K562 (cell line): Measurements from ENCODE around the gene CDC20. TPM values are rescaled to one million over a fixed set of nuclear protein-coding genes. Genes with fewer than 3 reads are reported as not detected.

ENCODE experiments used
- ATAC-seq: fragments of 200-7000 bp; cut with Tn5 transposase; 3 replicates; pipeline ENCODE4 v1.9.1; 2020; ENCODE audit warnings: moderate library complexity
- BruUV-seq: library from RNA; stranded (reverse); fragments of 400-500 nt; replicated peaks from 2 replicates; lab custom pipeline; 2021; lab: Mats Ljungman, UMichigan
- CTCF ChIA-PET: fragments of 300-600 bp; formaldehyde crosslinking; extraction: SDS; loops from one replicate; lab custom pipeline; 2021; ENCODE audit warnings: low intra/inter-chr PET ratio; lab: Yijun Ruan, JAX
- POLR2A ChIA-PET: fragments of 300-600, 350-650 bp; sonication (Branson Sonifier 250); formaldehyde crosslinking; extraction: SDS; loops from one replicate; lab custom pipeline; 2021; ENCODE audit warnings: antibody characterized with exemption, inconsistent platforms; lab: Yijun Ruan, JAX
- DNase-seq, 4 experiments: peaks; one replicate each; pipeline versions ENCODE4 v3.0.0 to v3.0.0-alpha.2; 2011 to 2018; ENCODE audit warnings: low spot score in 3 of 4, mixed read lengths in 3 of 4; ENCODE audit errors: extremely low read depth in 1 of 4
- FAIRE-seq: peaks from 2 replicates; lab custom pipeline; 2011; peaks lifted over from hg19 to GRCh38; lab: Jason Lieb, UNC
- H2AFZ ChIP-seq: 2 replicates; pipeline ENCODE4 v1.6.0; 2011; ENCODE audit warnings: low read depth, low read length, control low read depth, inconsistent platforms
- H3K27ac ChIP-seq: fragments of 200-600 bp; 3 replicates; pipeline ENCODE4 v1.8.0; 2011; ENCODE audit warnings: low read depth, mild to moderate bottlenecking, control low read depth, inconsistent platforms, low read length, moderate library complexity, mixed read lengths; ENCODE audit errors: extremely low read depth
- H3K27me3 ChIP-seq, 2 experiments: fragments of 300-600 bp in 1 of 2; 2 replicates in 1 of 2; 3 replicates in 1 of 2; pipeline versions ENCODE4 v1.6.0 to v1.8.0; 2011; ENCODE audit warnings: inconsistent platforms in 2 of 2, low read length in 2 of 2, mild to moderate bottlenecking in 1 of 2, mixed read lengths in 1 of 2, moderate library complexity in 1 of 2; ENCODE audit not compliant: control insufficient read depth in 2 of 2, insufficient read depth in 2 of 2
- H3K36me3 ChIP-seq: fragments of 300-600 bp; 3 replicates; pipeline ENCODE4 v1.8.0; 2011; ENCODE audit warnings: mild to moderate bottlenecking, low read length, inconsistent platforms; ENCODE audit not compliant: control insufficient read depth, insufficient read depth
- H3K4me1 ChIP-seq, 2 experiments: fragments of 200-600 bp in 1 of 2; replicated peaks in 1 of 2; 2 replicates in 1 of 2; 3 replicates in 1 of 2; pipeline versions ENCODE4 v1.5.1 to v1.8.0; 2011; ENCODE audit warnings: inconsistent platforms in 2 of 2, low read length in 2 of 2, mild to moderate bottlenecking in 1 of 2, mixed read lengths in 1 of 2, moderate library complexity in 1 of 2; ENCODE audit not compliant: control insufficient read depth in 2 of 2, insufficient read depth in 2 of 2
- H3K4me2 ChIP-seq: 2 replicates; pipeline ENCODE4 v1.6.1; 2011; ENCODE audit warnings: low read length, control low read depth, inconsistent platforms, mixed read lengths; ENCODE audit not compliant: insufficient read depth
- H3K4me3 ChIP-seq: fragments of 200-600 bp; sonication (generic), shearing (Covaris generic); 2 replicates; pipeline ENCODE4 v1.5.1; 2016; ENCODE audit warnings: control low read depth, inconsistent platforms
- H3K79me2 ChIP-seq: fragments of 200-600 bp; 3 replicates; pipeline ENCODE4 v1.8.0; 2011; ENCODE audit warnings: low read length, inconsistent platforms; ENCODE audit not compliant: control insufficient read depth, insufficient read depth
- H3K9ac ChIP-seq, 2 experiments: 2 replicates each; pipeline versions ENCODE4 v1.6.0 to v1.6.1; 2011; ENCODE audit warnings: low read depth in 2 of 2, low read length in 2 of 2, control low read depth in 1 of 2, inconsistent platforms in 1 of 2, mild to moderate bottlenecking in 1 of 2, mixed read lengths in 1 of 2; ENCODE audit not compliant: insufficient read depth in 1 of 2
- H3K9me1 ChIP-seq: one replicate; pipeline ENCODE4 v1.6.0; 2011; ENCODE audit warnings: inconsistent platforms, mild to moderate bottlenecking, low read length, moderate library complexity; ENCODE audit not compliant: control insufficient read depth, insufficient read depth
- H3K9me3 ChIP-seq: replicated peaks from 2 replicates; pipeline ENCODE4 v1.5.1; 2011; ENCODE audit warnings: low read depth, low read length, inconsistent platforms; ENCODE audit not compliant: control insufficient read depth, insufficient read depth
- H4K20me1 ChIP-seq: replicated peaks from 2 replicates; pipeline ENCODE4 v1.6.1; 2011; ENCODE audit warnings: low read length, inconsistent platforms, mixed read lengths; ENCODE audit not compliant: control insufficient read depth, insufficient read depth
- CEBPB ChIP-seq: fragments of 450-650 bp; IDR thresholded peaks from 2 replicates; pipeline ENCODE4 v1.6.1; 2016; ENCODE audit warnings: missing genetic modification characterization, missing compliant biosample characterization
- PHF21A ChIP-seq: fragments of 450-650 bp; IDR thresholded peaks from 2 replicates; pipeline ENCODE4 v1.6.1; 2017; ENCODE audit warnings: low read depth, borderline replicate concordance
- ZKSCAN1 ChIP-seq: fragments of 150-350 bp; IDR thresholded peaks from 2 replicates; pipeline ENCODE4 v1.6.1; 2016; ENCODE audit warnings: low read depth, low read length
- ZNF217 ChIP-seq: sonication (generic); formaldehyde crosslinking; IDR thresholded peaks from 2 replicates; pipeline ENCODE4 v1.8.0; 2022; ENCODE audit warnings: mild to moderate bottlenecking, missing genetic modification reagents
- ZNF23 ChIP-seq: fragments of 250-450 bp; sonication (Bioruptor Pico); IDR thresholded peaks from 2 replicates; pipeline ENCODE4 v1.4.0; 2020; ENCODE audit warnings: mild to moderate bottlenecking
- WGBS: fragments of 100-300 bp; shearing (Covaris generic); methylation state at CpG from one replicate; pipeline ENCODE4 v1.1.6; 2016; ENCODE audit warnings: low coverage, mixed read lengths; ENCODE audit not compliant: insufficient coverage; ENCODE audit errors: missing lambda C conversion rate; 5-methylcytosine and 5-hydroxymethylcytosine counted together
- in situ Hi-C: fragments of 300-500 bp; cut with MboI; formaldehyde crosslinking; loops from 4 replicates; pipeline ENCODE4 v1.15.0; 2018; ENCODE audit warnings: inconsistent platforms, mixed read lengths
- intact Hi-C: fragments of 100-400 bp; cut with micrococcal nuclease; formaldehyde crosslinking; loops from 2 replicates; pipeline ENCODE4 v1.14.2; 2022
- polyA plus RNA-seq, 8 experiments: library from polyadenylated mRNA; depleted of rRNA in 4 of 8; stranded (reverse) in 5 of 8; unstranded in 3 of 8; fragments of >200 nt; fragmentation: Nextera tagmentation in 2 of 8; fragmentation: Illumina TruSeq in 1 of 8; extraction: Ambion mirVana in 2 of 8; extraction: Trizol in 1 of 8; gene quantifications; 2 replicates each; pipeline versions ENCODE4 v1.2.1 to v1.2.3, GENCODE V29; 2011 to 2014; ENCODE audit warnings: inconsistent platforms in 1 of 8, missing spikeins in 1 of 8
- total RNA-seq, 7 experiments: library from RNA; depleted of rRNA in 6 of 7; stranded (reverse); fragments of >200 nt in 6 of 7; fragmentation: Illumina TruSeq in 2 of 7; extraction: Trizol in 2 of 7; gene quantifications; 2 replicates each; pipeline versions ENCODE4 v1.2.1 to v1.2.3, GENCODE V29; 2011 to 2021; ENCODE audit warnings: low replicate concordance in 1 of 7
- TF ChIP-seq, protein P1 (sequence below): fragments of 450-650 bp; IDR thresholded peaks from 2 replicates; pipeline ENCODE4 v1.6.1; 2017; ENCODE audit warnings: mild to moderate bottlenecking, moderate library complexity
- TF ChIP-seq, protein P2 (sequence below), 2 experiments: fragments of 450-650 bp in 1 of 2; sonication (generic) in 1 of 2; formaldehyde crosslinking in 1 of 2; IDR thresholded peaks in 1 of 2; conservative IDR thresholded peaks in 1 of 2; 2 replicates each; pipeline versions ENCODE4 v1.6.1 to v1.8.1; 2016 to 2023; ENCODE audit warnings: mild to moderate bottlenecking in 2 of 2, moderate library complexity in 2 of 2, inconsistent platforms in 1 of 2, missing genetic modification reagents in 1 of 2
- TF ChIP-seq, protein P3 (sequence below): fragments of 200-800 bp; sonication (Bioruptor generic); IDR thresholded peaks from 2 replicates; pipeline ENCODE4 v1.6.1; 2016; ENCODE audit warnings: missing genetic modification characterization, missing compliant biosample characterization
- TF ChIP-seq, protein P4 (sequence below): fragments of 450-650 bp; formaldehyde crosslinking; IDR thresholded peaks from 2 replicates; pipeline ENCODE4 v1.4.0; 2022; ENCODE audit warnings: mild to moderate bottlenecking, moderate library complexity

CDC20 gene
- total and polyA plus RNA-seq, 9 of the 15 experiments (the other 6 are each of a cell fraction or from before 2014, with no cell fraction given) = 45.2 to 224 (median 121) TPM

DNA sequence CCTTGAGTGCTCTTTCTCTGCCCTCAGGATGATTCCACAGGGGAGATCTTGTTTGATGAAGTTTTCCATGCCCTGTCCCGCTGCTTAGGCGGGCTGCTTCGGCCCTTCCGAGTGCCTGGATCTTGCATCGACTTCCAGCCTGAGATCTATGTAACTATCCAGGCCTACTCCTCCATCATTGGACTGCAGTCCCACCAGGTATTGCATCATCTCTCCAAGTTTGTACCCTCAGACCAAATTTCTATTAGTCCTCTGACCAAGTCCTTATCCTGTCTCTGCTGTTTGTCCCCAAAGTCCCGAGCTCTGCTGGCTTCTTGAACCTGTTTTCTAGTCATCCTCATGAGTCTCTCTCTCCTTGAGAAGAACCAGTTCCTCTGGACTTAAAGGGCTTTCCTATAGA lies 45.6 kb downstream of the CDC20 start:
- Histone ChIP-seq H3K4me2 (no peak overlapping the region), H2AFZ (no peak overlapping the region), H3K9me1 (no peaks in the 10 kb centered on the region), H3K9ac (peak overlapping the region in 1 of 2 experiments; percentile 18; a peak in 1 of 4 replicates), H3K9me3 (no peaks in the 10 kb centered on the region), H3K27ac (no peak overlapping the region), H3K4me3 (no peak overlapping the region), H3K79me2 (no peaks in the 10 kb centered on the region), H3K4me1 (peaks cover 11 to 22% of the 10 kb centered on the region in 2 experiments; a peak in 4 of 5 replicates), H3K36me3 (peaks cover 39% of the 10 kb centered on the region), H4K20me1 (peaks cover 27% of the 10 kb centered on the region), H3K27me3 (no peaks in the 10 kb centered on the region)
- DNase-seq (no peak), ATAC-seq (no peak), FAIRE-seq (no peak)
- in situ Hi-C loops = no loop called here
- WGBS = 90% methylated on average over 6 of the region's 6 CpGs
- ChIA-PET POLR2A (no interaction called here), CTCF (no interaction called here)
- intact Hi-C loops = no loop called here
- no TSS peak for BruUV-seq
- TF ChIP-seq, protein P1, sequence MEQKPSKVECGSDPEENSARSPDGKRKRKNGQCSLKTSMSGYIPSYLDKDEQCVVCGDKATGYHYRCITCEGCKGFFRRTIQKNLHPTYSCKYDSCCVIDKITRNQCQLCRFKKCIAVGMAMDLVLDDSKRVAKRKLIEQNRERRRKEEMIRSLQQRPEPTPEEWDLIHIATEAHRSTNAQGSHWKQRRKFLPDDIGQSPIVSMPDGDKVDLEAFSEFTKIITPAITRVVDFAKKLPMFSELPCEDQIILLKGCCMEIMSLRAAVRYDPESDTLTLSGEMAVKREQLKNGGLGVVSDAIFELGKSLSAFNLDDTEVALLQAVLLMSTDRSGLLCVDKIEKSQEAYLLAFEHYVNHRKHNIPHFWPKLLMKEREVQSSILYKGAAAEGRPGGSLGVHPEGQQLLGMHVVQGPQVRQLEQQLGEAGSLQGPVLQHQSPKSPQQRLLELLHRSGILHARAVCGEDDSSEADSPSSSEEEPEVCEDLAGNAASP = no peak
- TF ChIP-seq, protein P2, sequence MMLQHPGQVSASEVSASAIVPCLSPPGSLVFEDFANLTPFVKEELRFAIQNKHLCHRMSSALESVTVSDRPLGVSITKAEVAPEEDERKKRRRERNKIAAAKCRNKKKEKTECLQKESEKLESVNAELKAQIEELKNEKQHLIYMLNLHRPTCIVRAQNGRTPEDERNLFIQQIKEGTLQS (IDR thresholded peaks at IDR 0.05) = peak; percentile 87
- TF ChIP-seq, protein P2 (CRISPR knock-in tag; conservative IDR thresholded peaks at IDR 0.05) = no peak
- TF ChIP-seq ZNF217 (CRISPR knock-in tag) = no peak
- peak; percentile 82 for TF ChIP-seq CEBPB (tag)
- TF ChIP-seq, protein P3, sequence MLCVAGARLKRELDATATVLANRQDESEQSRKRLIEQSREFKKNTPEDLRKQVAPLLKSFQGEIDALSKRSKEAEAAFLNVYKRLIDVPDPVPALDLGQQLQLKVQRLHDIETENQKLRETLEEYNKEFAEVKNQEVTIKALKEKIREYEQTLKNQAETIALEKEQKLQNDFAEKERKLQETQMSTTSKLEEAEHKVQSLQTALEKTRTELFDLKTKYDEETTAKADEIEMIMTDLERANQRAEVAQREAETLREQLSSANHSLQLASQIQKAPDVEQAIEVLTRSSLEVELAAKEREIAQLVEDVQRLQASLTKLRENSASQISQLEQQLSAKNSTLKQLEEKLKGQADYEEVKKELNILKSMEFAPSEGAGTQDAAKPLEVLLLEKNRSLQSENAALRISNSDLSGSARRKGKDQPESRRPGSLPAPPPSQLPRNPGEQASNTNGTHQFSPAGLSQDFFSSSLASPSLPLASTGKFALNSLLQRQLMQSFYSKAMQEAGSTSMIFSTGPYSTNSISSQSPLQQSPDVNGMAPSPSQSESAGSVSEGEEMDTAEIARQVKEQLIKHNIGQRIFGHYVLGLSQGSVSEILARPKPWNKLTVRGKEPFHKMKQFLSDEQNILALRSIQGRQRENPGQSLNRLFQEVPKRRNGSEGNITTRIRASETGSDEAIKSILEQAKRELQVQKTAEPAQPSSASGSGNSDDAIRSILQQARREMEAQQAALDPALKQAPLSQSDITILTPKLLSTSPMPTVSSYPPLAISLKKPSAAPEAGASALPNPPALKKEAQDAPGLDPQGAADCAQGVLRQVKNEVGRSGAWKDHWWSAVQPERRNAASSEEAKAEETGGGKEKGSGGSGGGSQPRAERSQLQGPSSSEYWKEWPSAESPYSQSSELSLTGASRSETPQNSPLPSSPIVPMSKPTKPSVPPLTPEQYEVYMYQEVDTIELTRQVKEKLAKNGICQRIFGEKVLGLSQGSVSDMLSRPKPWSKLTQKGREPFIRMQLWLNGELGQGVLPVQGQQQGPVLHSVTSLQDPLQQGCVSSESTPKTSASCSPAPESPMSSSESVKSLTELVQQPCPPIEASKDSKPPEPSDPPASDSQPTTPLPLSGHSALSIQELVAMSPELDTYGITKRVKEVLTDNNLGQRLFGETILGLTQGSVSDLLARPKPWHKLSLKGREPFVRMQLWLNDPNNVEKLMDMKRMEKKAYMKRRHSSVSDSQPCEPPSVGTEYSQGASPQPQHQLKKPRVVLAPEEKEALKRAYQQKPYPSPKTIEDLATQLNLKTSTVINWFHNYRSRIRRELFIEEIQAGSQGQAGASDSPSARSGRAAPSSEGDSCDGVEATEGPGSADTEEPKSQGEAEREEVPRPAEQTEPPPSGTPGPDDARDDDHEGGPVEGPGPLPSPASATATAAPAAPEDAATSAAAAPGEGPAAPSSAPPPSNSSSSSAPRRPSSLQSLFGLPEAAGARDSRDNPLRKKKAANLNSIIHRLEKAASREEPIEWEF = no peak
- no peak for TF ChIP-seq PHF21A
- no peak for TF ChIP-seq ZNF23 (CRISPR knock-in tag)
- no peak for TF ChIP-seq ZKSCAN1
- TF ChIP-seq, protein P4, sequence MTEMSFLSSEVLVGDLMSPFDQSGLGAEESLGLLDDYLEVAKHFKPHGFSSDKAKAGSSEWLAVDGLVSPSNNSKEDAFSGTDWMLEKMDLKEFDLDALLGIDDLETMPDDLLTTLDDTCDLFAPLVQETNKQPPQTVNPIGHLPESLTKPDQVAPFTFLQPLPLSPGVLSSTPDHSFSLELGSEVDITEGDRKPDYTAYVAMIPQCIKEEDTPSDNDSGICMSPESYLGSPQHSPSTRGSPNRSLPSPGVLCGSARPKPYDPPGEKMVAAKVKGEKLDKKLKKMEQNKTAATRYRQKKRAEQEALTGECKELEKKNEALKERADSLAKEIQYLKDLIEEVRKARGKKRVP = peak; percentile 84
